Heart left ventricle (tissue), 13 donors: Measurements from ENCODE around the gene HID1.

Experiments used
- CTCF ChIP-seq, 12 donors: fragments of 200-600 bp; sonication (generic) in 4 of 12; IDR thresholded peaks; one replicate each; pipeline versions ENCODE4 v1.5.0 to v1.8.0; 2018 to 2022; ENCODE audit warnings: antibody characterized with exemption in 12 of 12, mild to moderate bottlenecking in 5 of 12
- POLR2A ChIP-seq, 2 donors: fragments of 450-650 bp; IDR thresholded peaks; one replicate each; pipeline ENCODE4 v1.6.1; 2017; ENCODE audit warnings: antibody characterized with exemption in 2 of 2, mild to moderate bottlenecking in 2 of 2, moderate library complexity in 2 of 2
- donor health status: ischemic (EF 13 %, LVEDD 7.1; RV severe dilation, severe dysfunction).
- donor health status: DM: no; HTN: yes; CAD: no.
- donor health status: DM: no; HTN: no; CAD: no.
- donor health status: ischemic (EF 25% LVEDD 6.9; RV normal size, moderate dysfunction).
- donor health status: ischemic (EF 25% LVEDD 5.7; RV mildly dilated, moderate dysfunction).
- donor health status: ischemic (EF 35%, LVEDD 5.7; RV mildly dilated, moderate dysfunction).
- donor health status: nonischemic (EF 11% LVEDD 7.7; RV severe dilation, severe dysfunction).
- donor health status: DM: yes; HTN: yes; CAD: no.
- donor health status: PGD.
- donor health status: ischemic (EF 29% LVEDD 5.4; RV normal size, mild dysfunction).
- donor health status: nonischemic (EF 23%, LVEDD 6.1; RV moderate dilation, normal function).

DNA sequence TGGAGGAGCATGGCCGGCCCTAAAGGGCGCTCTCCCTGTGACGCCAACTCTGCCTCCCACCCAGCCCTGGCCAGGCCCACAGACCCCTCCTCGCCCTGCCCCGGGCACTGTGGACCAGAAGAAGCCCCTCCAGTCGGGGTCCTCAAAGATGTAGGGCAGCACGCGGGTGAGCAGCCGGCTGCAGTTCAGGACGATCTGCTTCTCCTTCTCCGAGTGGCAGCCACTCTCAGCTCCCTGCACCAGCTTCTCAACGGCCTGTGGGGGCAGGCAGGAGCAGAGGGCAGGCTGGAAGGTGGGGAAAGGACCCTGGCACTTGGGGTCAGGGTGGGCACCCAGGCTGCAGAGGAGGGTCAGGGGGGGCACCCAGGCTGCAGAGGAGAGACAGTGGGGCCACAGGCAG, 8.9 kb downstream of the HID1 start:
- TF ChIP-seq CTCF (IDR thresholded peaks at IDR 0.05) (no peak), POLR2A (IDR thresholded peaks at IDR 0.05) (no peak)
